GM23338 (cell line): ENCODE data around the gene NSD2. TPM values are rescaled to one million over a fixed set of nuclear protein-coding genes. Genes with fewer than 3 reads are reported as not detected.

Experiments
- ATAC-seq: fragments of 200-7000 bp; cut with Tn5 transposase; 3 replicates; pipeline ENCODE4 v1.9.1; 2020
- DNase-seq: peaks from one replicate; pipeline ENCODE4 v3.0.0-alpha.2; 2015; ENCODE audit warnings: low spot score
- H2AFZ ChIP-seq: fragments of 200-600 bp; sonication (generic); 2 replicates; pipeline ENCODE4 v1.8.0; 2016; ENCODE audit warnings: antibody characterized with exemption, mild to moderate bottlenecking, moderate library complexity
- H3F3A ChIP-seq: fragments of 200-600 bp; sonication (generic); replicated peaks from 2 replicates; pipeline ENCODE4 v1.8.0; 2017; ENCODE audit warnings: antibody characterized with exemption, mixed run types, low read depth
- H3K27ac ChIP-seq: fragments of 200-600 bp; sonication (generic); 2 replicates; pipeline ENCODE4 v1.6.1; 2016; ENCODE audit warnings: low read depth
- H3K27me3 ChIP-seq: fragments of 200-600 bp; sonication (generic); 2 replicates; pipeline ENCODE4 v1.8.0; 2016; ENCODE audit warnings: mild to moderate bottlenecking, mixed run types, moderate library complexity; ENCODE audit not compliant: insufficient read depth
- H3K36me3 ChIP-seq: fragments of 200-600 bp; sonication (generic); 2 replicates; pipeline ENCODE4 v1.8.0; 2016; ENCODE audit warnings: mild to moderate bottlenecking; ENCODE audit not compliant: insufficient read depth
- H3K4me1 ChIP-seq: fragments of 200-600 bp; sonication (generic); 2 replicates; pipeline ENCODE4 v1.8.0; 2016; ENCODE audit warnings: mild to moderate bottlenecking, moderate library complexity; ENCODE audit not compliant: insufficient read depth
- H3K4me2 ChIP-seq: fragments of 200-600 bp; sonication (generic); 2 replicates; pipeline ENCODE4 v1.7.1; 2017; ENCODE audit warnings: mixed run types
- H3K4me3 ChIP-seq: fragments of 200-600 bp; sonication (generic); 2 replicates; pipeline ENCODE4 v1.6.1; 2016; ENCODE audit warnings: mixed run types
- H3K79me2 ChIP-seq: fragments of 200-600 bp; sonication (generic); replicated peaks from 2 replicates; pipeline ENCODE4 v1.8.0; 2017; ENCODE audit warnings: mild to moderate bottlenecking; ENCODE audit not compliant: insufficient read depth
- H3K9me2 ChIP-seq: fragments of 200-600 bp; sonication (generic); 2 replicates; pipeline ENCODE4 v1.8.0; 2017; ENCODE audit not compliant: insufficient read depth
- H4K20me1 ChIP-seq: fragments of 200-600 bp; sonication (generic); replicated peaks from 2 replicates; pipeline ENCODE4 v1.8.0; 2017; ENCODE audit warnings: mild to moderate bottlenecking; ENCODE audit not compliant: insufficient read depth
- H3K27ac Mint-ChIP-seq: 2 replicates; pipeline ENCODE4 v1.8.0; 2020; ENCODE audit warnings: inconsistent platforms, mild to moderate bottlenecking, moderate library complexity, mixed read lengths
- H3K27me3 Mint-ChIP-seq: 3 replicates; pipeline ENCODE4 v1.8.0; 2022; ENCODE audit warnings: low read depth, mild to moderate bottlenecking, moderate library complexity, mixed read lengths, inconsistent platforms; ENCODE audit not compliant: insufficient read depth, poor library complexity
- H3K36me3 Mint-ChIP-seq: 3 replicates; pipeline ENCODE4 v1.8.0; 2021; ENCODE audit warnings: low read depth, mild to moderate bottlenecking, inconsistent platforms, moderate library complexity, mixed read lengths
- H3K4me1 Mint-ChIP-seq: 3 replicates; pipeline ENCODE4 v1.8.0; 2020; ENCODE audit warnings: mild to moderate bottlenecking, inconsistent platforms, mixed read lengths
- H3K4me3 Mint-ChIP-seq: 3 replicates; pipeline ENCODE4 v1.8.0; 2021; ENCODE audit warnings: moderate library complexity, mild to moderate bottlenecking, inconsistent platforms, mixed read lengths
- H3K9me3 Mint-ChIP-seq: 3 replicates; pipeline ENCODE4 v1.8.0; 2020; ENCODE audit warnings: moderate library complexity, mild to moderate bottlenecking, inconsistent platforms, mixed read lengths
- CREB1 ChIP-seq: fragments of 250-450 bp; sonication (Bioruptor Pico); IDR thresholded peaks from 2 replicates; pipeline ENCODE4 v1.5.0; 2020; ENCODE audit warnings: low read depth, mild to moderate bottlenecking, moderate library complexity
- ETS1 ChIP-seq: IDR thresholded peaks from 2 replicates; pipeline ENCODE4 v1.6.1; 2016; ENCODE audit warnings: antibody characterized with exemption
- EZH2 ChIP-seq: fragments of 200-600 bp; sonication (generic); IDR thresholded peaks from one replicate; pipeline ENCODE4 v1.8.0; 2017; ENCODE audit warnings: antibody characterized with exemption, mild to moderate bottlenecking, low read depth; ENCODE audit not compliant: unreplicated experiment
- EZH2phosphoT487 ChIP-seq: fragments of 200-600 bp; sonication (generic); IDR thresholded peaks from one replicate; pipeline ENCODE4 v1.8.1; 2018; ENCODE audit warnings: antibody characterized with exemption; ENCODE audit not compliant: unreplicated experiment
- JUNB ChIP-seq: IDR thresholded peaks from one replicate; pipeline ENCODE4 v1.6.1; 2016; ENCODE audit warnings: antibody characterized with exemption; ENCODE audit not compliant: unreplicated experiment
- NANOG ChIP-seq: IDR thresholded peaks from 2 replicates; pipeline ENCODE4 v1.6.1; 2016; ENCODE audit warnings: antibody characterized with exemption, borderline replicate concordance
- REST ChIP-seq: IDR thresholded peaks from one replicate; pipeline ENCODE4 v1.6.1; 2018; ENCODE audit warnings: antibody characterized with exemption; ENCODE audit not compliant: unreplicated experiment
- STAT1 ChIP-seq: IDR thresholded peaks from one replicate; pipeline ENCODE4 v1.6.1; 2016; ENCODE audit warnings: antibody characterized with exemption; ENCODE audit not compliant: unreplicated experiment
- ZNF114 ChIP-seq: fragments of 250-450 bp; sonication (Bioruptor Pico); IDR thresholded peaks from 2 replicates; pipeline ENCODE4 v1.5.0; 2020; ENCODE audit warnings: mild to moderate bottlenecking, moderate library complexity
- ZNF331 ChIP-seq: fragments of 250-450 bp; sonication (Bioruptor Pico); IDR thresholded peaks from 2 replicates; pipeline ENCODE4 v1.5.0; 2020; ENCODE audit warnings: low read depth, mild to moderate bottlenecking, moderate library complexity
- ZNF462 ChIP-seq: fragments of 250-450 bp; sonication (Bioruptor Pico); IDR thresholded peaks from 2 replicates; pipeline ENCODE4 v1.5.0; 2020; ENCODE audit warnings: mild to moderate bottlenecking, moderate library complexity
- polyA plus RNA-seq: library from polyadenylated mRNA; unstranded; fragments of >200 nt; fragmentation: Nextera tagmentation; extraction: Ambion mirVana; gene quantifications from 2 replicates; pipeline ENCODE4 v1.2.1, GENCODE V29; 2016
- total RNA-seq: library from RNA; depleted of rRNA; stranded (reverse); fragments of >200 nt; shearing (Covaris generic); gene quantifications from 2 replicates; pipeline ENCODE4 v1.2.3, GENCODE V29; 2014

NSD2 gene
- total and polyA plus RNA-seq, 2 experiments from 2014 or later: 33.5 to 84.4 TPM

GRCh38 chr4:1898007-1898406 lies 26.8 kb downstream of the NSD2 start (continued):
- no peak for TF ChIP-seq REST
- no peak for TF ChIP-seq STAT1
- no peak for TF ChIP-seq ETS1

- peaks cover 3% of the 10 kb centered on the region for H3K27me3 Mint-ChIP-seq
- Histone ChIP-seq H3K27ac (no peak overlapping the region), H4K20me1 (peaks cover 72% of the 10 kb centered on the region), H3K36me3 (peaks cover 11% of the 10 kb centered on the region), H3K4me2 (no peak overlapping the region), H3K27me3 (no peaks in the 10 kb centered on the region), H3K9me2 (no peaks in the 10 kb centered on the region), H3K4me1 (no peaks in the 10 kb centered on the region; the same call in 1 of the 2 replicates), H3K4me3 (no peak overlapping the region), H3F3A (no peaks in the 10 kb centered on the region; the same call in 1 of the 2 replicates), H2AFZ (no peak overlapping the region), H3K79me2 (peaks cover 72% of the 10 kb centered on the region)
- peaks cover 6% of the 10 kb centered on the region; the same call in 2 of the 3 replicates for H3K4me1 Mint-ChIP-seq
- no peak overlapping the region for H3K27ac Mint-ChIP-seq
- peaks cover 35% of the 10 kb centered on the region for H3K36me3 Mint-ChIP-seq
- no peak for DNase-seq
- no peaks in the 10 kb centered on the region for H3K9me3 Mint-ChIP-seq
- no peak overlapping the region; the same call in 2 of the 3 replicates for H3K4me3 Mint-ChIP-seq
- no peak for ATAC-seq
- TF ChIP-seq EZH2 (no peak), CREB1 (no peak), ZNF462 (CRISPR knock-in tag) (no peak), NANOG (no peak), JUNB (no peak), ZNF331 (no peak), ZNF114 (CRISPR knock-in tag) (no peak), EZH2phosphoT487 (no peak), STAT1 (no peak), ETS1 (no peak)
These were observed 27.5 kb downstream of the NSD2 start for GRCh38 chr4:1898681-1899080.
